OCI-LY1 (cell line): ENCODE results near the gene RNASEH1.

Source experiments
- EZH2 ChIP-seq: fragments of 200-600 bp; sonication (generic), shearing (Covaris generic); IDR thresholded peaks from 2 replicates; pipeline ENCODE4 v1.8.0; 2017; ENCODE audit warnings: borderline replicate concordance, mixed run types, mild to moderate bottlenecking, antibody characterized with exemption, low read length, moderate library complexity, mixed read lengths
- TF ChIP-seq, protein P1 (sequence below): fragments of 200-600 bp; sonication (generic), shearing (Covaris generic); IDR thresholded peaks from 2 replicates; pipeline ENCODE4 v1.5.1; 2017; ENCODE audit warnings: mild to moderate bottlenecking, antibody characterized with exemption, low read length, moderate library complexity, mixed read lengths

DNA sequence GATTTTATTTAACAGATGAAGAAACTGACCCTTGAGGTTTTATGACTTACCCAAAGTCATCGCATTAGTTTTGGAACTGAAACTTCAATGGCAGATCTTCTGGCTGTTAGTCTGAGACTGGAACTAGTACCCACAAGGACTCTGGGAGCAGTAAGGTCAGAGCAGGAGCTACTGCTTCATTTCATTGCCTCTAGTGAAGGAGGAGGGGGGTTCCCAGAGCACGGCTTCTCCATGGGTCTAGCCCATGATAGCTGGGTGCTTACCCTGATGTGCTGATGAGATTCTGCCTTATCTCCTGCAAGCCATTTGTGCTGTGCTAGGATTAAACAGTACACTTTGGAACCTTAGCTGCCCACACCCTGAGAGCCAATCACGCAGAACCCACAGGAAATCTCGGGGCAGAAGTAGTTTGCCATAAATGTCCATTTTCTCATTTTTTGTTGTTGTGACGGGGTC is 5.4 kb upstream of the RNASEH1 start:
- TF ChIP-seq, protein P1, sequence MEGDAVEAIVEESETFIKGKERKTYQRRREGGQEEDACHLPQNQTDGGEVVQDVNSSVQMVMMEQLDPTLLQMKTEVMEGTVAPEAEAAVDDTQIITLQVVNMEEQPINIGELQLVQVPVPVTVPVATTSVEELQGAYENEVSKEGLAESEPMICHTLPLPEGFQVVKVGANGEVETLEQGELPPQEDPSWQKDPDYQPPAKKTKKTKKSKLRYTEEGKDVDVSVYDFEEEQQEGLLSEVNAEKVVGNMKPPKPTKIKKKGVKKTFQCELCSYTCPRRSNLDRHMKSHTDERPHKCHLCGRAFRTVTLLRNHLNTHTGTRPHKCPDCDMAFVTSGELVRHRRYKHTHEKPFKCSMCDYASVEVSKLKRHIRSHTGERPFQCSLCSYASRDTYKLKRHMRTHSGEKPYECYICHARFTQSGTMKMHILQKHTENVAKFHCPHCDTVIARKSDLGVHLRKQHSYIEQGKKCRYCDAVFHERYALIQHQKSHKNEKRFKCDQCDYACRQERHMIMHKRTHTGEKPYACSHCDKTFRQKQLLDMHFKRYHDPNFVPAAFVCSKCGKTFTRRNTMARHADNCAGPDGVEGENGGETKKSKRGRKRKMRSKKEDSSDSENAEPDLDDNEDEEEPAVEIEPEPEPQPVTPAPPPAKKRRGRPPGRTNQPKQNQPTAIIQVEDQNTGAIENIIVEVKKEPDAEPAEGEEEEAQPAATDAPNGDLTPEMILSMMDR = no peak
- TF ChIP-seq EZH2 = no peak
